GM21515 (cell line): ENCODE results near the gene RALBP1.

Experiments
- ATAC-seq: cut with Tn5 transposase; IDR thresholded peaks from one replicate; pipeline ENCODE4 v1.9.1; 2021; ENCODE audit not compliant: unreplicated experiment

RALBP1 gene

DNA sequence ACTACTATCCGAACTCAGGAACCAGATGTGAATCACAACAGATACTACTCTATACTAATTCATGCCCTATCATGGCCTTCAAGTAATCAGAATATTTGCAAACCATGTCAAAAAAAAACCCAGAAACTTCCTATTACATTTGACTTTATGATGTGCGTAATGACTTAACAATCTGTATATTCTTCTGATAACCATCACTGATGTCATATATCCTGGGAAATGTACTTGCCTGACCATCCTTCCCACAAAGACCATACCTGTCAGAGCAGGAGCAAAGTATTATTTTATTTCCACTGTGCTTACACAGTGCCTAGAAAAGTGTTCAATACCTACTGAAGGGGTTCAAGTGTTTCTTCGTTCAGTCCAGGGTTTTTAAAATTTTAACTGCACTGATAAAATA, 111.5 kb downstream of the RALBP1 start:
- ATAC-seq = no peak
